A549 treated with dexamethasone at 1 μM for 4 hours (cell line): ENCODE data around the gene KLHL13. TPM values are rescaled to one million over a fixed set of nuclear protein-coding genes. Genes with fewer than 3 reads are reported as not detected.

Experiments used
- total RNA-seq: library from RNA; stranded (reverse); fragments of 200-300 nt; extraction: Qiagen RNA extraction; gene quantifications from 5 replicates; pipeline ENCODE4 v1.2.3, GENCODE V29; 2022

The KLHL13 gene
- 0.28 to 0.47 TPM (median 0.31 TPM) in 5 replicates for total RNA-seq

GRCh38 chrX:118116713-118117550 lies at the start of gene KLHL13:
KLHL13 (minus strand) TSS chrX:118116810; CDS start chrX:118028473, 88,337 bp downstream.

Other genes with a start within 250 kb of the KLHL13 start
- gene WDR44, start 229.3 kb upstream of the KLHL13 start, total RNA-seq: 13.4 to 18.0 TPM (median 16.6 TPM) in 5 replicates